Measurements from ENCODE around the gene RAPGEF6. TPM values are rescaled to one million over a fixed set of nuclear protein-coding genes. Genes with fewer than 3 reads are reported as not detected.
"Not testable (repeated sequence)": the region's sequence is repeated elsewhere in the genome, so short reads cannot be mapped to it uniquely, and the experiment has no call there.

RAPGEF6 gene
- total RNA-seq, 6 donors from 2014 or later, result 16.4 to 49.4 (median 31.6) TPM

- Histone ChIP-seq H3K4me1 (peaks cover 0 to 4% (median 0%) of the 10 kb centered on the region in 4 donors), H3K36me3 (peaks cover 0 to 37% (median 14%) of the 10 kb centered on the region in 4 donors), H3K4me3 (no peak overlapping the region), H3K27ac (peak overlapping the region in 2 of 4 donors; percentile 3 to 30), H3K27me3 (no peaks in the 10 kb centered on the region), H3K9me3 (no peaks in the 10 kb centered on the region)
- DNase-seq (no peak), ATAC-seq (ENCODE audit: low FRiP score in 2 of 2) (no peak)
- 48 to 68% methylated on average over 3 of the region's 3 CpGs for WGBS, 2 donors
- TF ChIP-seq POLR2A (IDR thresholded peaks at IDR 0.05) (no peak), EP300 (IDR thresholded peaks at IDR 0.05) (no peak), POLR2AphosphoS5 (IDR thresholded peaks at IDR 0.05) (no peak)
- TF ChIP-seq, protein P1, sequence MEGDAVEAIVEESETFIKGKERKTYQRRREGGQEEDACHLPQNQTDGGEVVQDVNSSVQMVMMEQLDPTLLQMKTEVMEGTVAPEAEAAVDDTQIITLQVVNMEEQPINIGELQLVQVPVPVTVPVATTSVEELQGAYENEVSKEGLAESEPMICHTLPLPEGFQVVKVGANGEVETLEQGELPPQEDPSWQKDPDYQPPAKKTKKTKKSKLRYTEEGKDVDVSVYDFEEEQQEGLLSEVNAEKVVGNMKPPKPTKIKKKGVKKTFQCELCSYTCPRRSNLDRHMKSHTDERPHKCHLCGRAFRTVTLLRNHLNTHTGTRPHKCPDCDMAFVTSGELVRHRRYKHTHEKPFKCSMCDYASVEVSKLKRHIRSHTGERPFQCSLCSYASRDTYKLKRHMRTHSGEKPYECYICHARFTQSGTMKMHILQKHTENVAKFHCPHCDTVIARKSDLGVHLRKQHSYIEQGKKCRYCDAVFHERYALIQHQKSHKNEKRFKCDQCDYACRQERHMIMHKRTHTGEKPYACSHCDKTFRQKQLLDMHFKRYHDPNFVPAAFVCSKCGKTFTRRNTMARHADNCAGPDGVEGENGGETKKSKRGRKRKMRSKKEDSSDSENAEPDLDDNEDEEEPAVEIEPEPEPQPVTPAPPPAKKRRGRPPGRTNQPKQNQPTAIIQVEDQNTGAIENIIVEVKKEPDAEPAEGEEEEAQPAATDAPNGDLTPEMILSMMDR (IDR thresholded peaks at IDR 0.05), result no peak
Observed at GRCh38 chr5:131488463-131488862, 146.6 kb downstream of the RAPGEF6 start.

GRCh38 chr5:131487371-131487770 is 147.7 kb downstream of the RAPGEF6 start:
- H3K9me3 ChIP-seq; H3K27ac ChIP-seq; H3K4me3 ChIP-seq; DNase-seq; H3K4me1 ChIP-seq; ATAC-seq (ENCODE audit: low FRiP score in 2 of 2); H3K27me3 ChIP-seq: not testable (repeated sequence)
- H3K36me3 ChIP-seq, result peaks cover 0 to 39% (median 14%) of the 10 kb centered on the region in 4 donors
- 94 to 99% methylated on average over 4 of the region's 4 CpGs for WGBS, 2 donors

DNA sequence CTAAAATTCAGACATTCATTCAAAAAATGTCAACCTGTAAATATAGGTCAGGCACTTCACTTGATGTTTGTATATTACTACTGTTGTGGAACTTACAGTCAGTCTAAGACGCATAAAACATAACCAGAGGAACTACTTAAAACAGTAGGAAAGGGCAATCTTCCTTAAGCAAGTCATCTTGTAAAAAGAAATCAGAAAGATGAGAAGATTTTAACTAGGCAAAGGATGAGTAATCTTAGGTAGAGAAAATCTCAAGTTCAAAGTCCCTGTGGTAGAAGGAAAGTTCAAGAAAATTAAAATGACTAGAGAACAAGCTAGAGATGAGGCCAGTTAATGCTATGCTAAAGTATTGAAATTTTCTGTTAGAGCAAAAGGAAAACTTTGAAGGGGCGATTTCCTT is 152.4 kb downstream of the RAPGEF6 start:
- H3K27me3 ChIP-seq, result no peaks in the 10 kb centered on the region
- TF ChIP-seq, protein P1 (IDR thresholded peaks at IDR 0.05), result no peak
- TF ChIP-seq POLR2A (IDR thresholded peaks at IDR 0.05), result no peak
- no peak for TF ChIP-seq POLR2AphosphoS5 (IDR thresholded peaks at IDR 0.05)
- TF ChIP-seq EP300 (IDR thresholded peaks at IDR 0.05), result no peak
- H3K4me3 ChIP-seq, result no peak overlapping the region
- DNase-seq (no peak), ATAC-seq (ENCODE audit: low FRiP score in 2 of 2) (no peak)
- no peak overlapping the region for H3K27ac ChIP-seq
- peaks cover 0 to 4% (median 0%) of the 10 kb centered on the region in 4 donors for H3K4me1 ChIP-seq
- H3K36me3 ChIP-seq, result peaks cover 0 to 44% (median 8%) of the 10 kb centered on the region in 4 donors
- WGBS, 2 donors, result 85 to 95% methylated on average over 2 of the region's 2 CpGs
- no peaks in the 10 kb centered on the region for H3K9me3 ChIP-seq

DNA sequence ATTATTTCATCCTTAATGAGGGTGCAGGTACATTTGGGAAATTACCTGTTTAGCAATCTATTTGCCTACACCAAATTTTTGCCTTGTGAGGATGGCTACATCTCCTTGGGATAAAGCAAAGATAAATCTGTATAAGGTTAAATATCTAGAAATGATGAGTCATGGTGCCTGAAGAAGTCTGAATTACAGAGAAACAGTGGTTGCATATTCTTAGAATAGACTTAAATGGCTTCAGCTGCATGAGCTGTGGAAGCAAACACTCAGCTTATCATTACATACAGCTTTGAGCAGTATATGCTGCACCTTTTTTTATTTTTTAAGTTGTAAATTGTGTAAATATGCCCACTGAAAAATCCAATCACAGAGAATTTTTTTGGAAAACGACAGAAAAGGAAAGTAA is 153.5 kb downstream of the RAPGEF6 start:
- H3K9me3 ChIP-seq, result no peaks in the 10 kb centered on the region
- ATAC-seq (ENCODE audit: low FRiP score in 2 of 2), result no peak
- peaks cover 0 to 3% (median 0%) of the 10 kb centered on the region in 4 donors for H3K4me1 ChIP-seq
- H3K27me3 ChIP-seq, result no peaks in the 10 kb centered on the region
- peaks cover 0 to 38% (median 2%) of the 10 kb centered on the region in 4 donors for H3K36me3 ChIP-seq
- no peak for TF ChIP-seq POLR2AphosphoS5 (IDR thresholded peaks at IDR 0.05)
- no peak for TF ChIP-seq POLR2A (IDR thresholded peaks at IDR 0.05)
- TF ChIP-seq EP300 (IDR thresholded peaks at IDR 0.05), result no peak
- TF ChIP-seq, protein P1 (IDR thresholded peaks at IDR 0.05), result no peak
- no peak for DNase-seq
- H3K27ac ChIP-seq, result no peak overlapping the region
- H3K4me3 ChIP-seq, result no peak overlapping the region
- WGBS, 2 donors, result 64 to 80% methylated on average over 1 of the region's 1 CpG

- Histone ChIP-seq H3K4me1 (no peaks in the 10 kb centered on the region), H3K27ac (no peak overlapping the region), H3K36me3 (peaks cover 0 to 33% (median 2%) of the 10 kb centered on the region in 4 donors), H3K4me3 (no peak overlapping the region), H3K9me3 (no peaks in the 10 kb centered on the region), H3K27me3 (no peaks in the 10 kb centered on the region)
- no peak for TF ChIP-seq POLR2A (IDR thresholded peaks at IDR 0.05)
- no peak for TF ChIP-seq POLR2AphosphoS5 (IDR thresholded peaks at IDR 0.05)
- TF ChIP-seq, protein P1 (IDR thresholded peaks at IDR 0.05), result no peak
- TF ChIP-seq EP300 (IDR thresholded peaks at IDR 0.05), result no peak
- DNase-seq, result no peak
- 69 to 86% methylated on average over 1 of the region's 1 CpG for WGBS, 2 donors
- no peak for ATAC-seq (ENCODE audit: low FRiP score in 2 of 2)
Observed at GRCh38 chr5:131475541-131475941, 159.5 kb downstream of the RAPGEF6 start.
